Measurements from ENCODE around the gene GIMAP5.

Gene GIMAP5

GRCh38 chr7:150734254-150734653, 3.0 kb upstream of the GIMAP5 start:
- no peak for DNase-seq

GRCh38 chr7:150735596-150736358, 1.4 kb upstream of the GIMAP5 start:
- no peak for DNase-seq

GRCh38 chr7:150736864-150737263, 354 bp upstream of the GIMAP5 start:
- no peak for DNase-seq

GRCh38 chr7:150738092-150738491, 874 bp downstream of the GIMAP5 start:
- no peak for DNase-seq

- no peak for DNase-seq
These were observed 1.4 kb downstream of the GIMAP5 start for GRCh38 chr7:150738591-150739001.

- DNase-seq = no peak
These were observed 1.8 kb downstream of the GIMAP5 start for GRCh38 chr7:150739033-150739432.

GRCh38 chr7:150740053-150740452, 2.8 kb downstream of the GIMAP5 start:
- DNase-seq = no peak

- DNase-seq = no peak
These were observed 5.2 kb downstream of the GIMAP5 start for GRCh38 chr7:150742286-150742968.

GRCh38 chr7:150744041-150744656, 6.9 kb downstream of the GIMAP5 start:
- DNase-seq = no peak

- DNase-seq = no peak
These were observed 7.9 kb downstream of the GIMAP5 start for GRCh38 chr7:150745086-150745485.

- no peak for DNase-seq
These were observed 8.7 kb downstream of the GIMAP5 start for GRCh38 chr7:150745876-150746275.

GRCh38 chr7:150746921-150747320, 9.7 kb downstream of the GIMAP5 start:
- no peak for DNase-seq

GRCh38 chr7:150748376-150748775, 11.2 kb downstream of the GIMAP5 start:
- DNase-seq = no peak

- DNase-seq = no peak
These were observed 14.5 kb downstream of the GIMAP5 start for GRCh38 chr7:150751702-150752101.

- DNase-seq = no peak
These were observed 16.0 kb downstream of the GIMAP5 start for GRCh38 chr7:150753239-150753638.

- DNase-seq = no peak
These were observed 16.8 kb downstream of the GIMAP5 start for GRCh38 chr7:150753826-150754603.

- DNase-seq = no peak
These were observed 17.7 kb downstream of the GIMAP5 start for GRCh38 chr7:150754951-150755350.

- no peak for DNase-seq
These were observed 18.4 kb downstream of the GIMAP5 start for GRCh38 chr7:150755473-150756099.

GRCh38 chr7:150756166-150756565, 18.9 kb downstream of the GIMAP5 start:
- DNase-seq = no peak

- DNase-seq = no peak
These were observed 19.6 kb downstream of the GIMAP5 start for GRCh38 chr7:150756858-150757257.

GRCh38 chr7:150759479-150759878, 22.3 kb downstream of the GIMAP5 start:
- DNase-seq = no peak

Data from amygdala (tissue), 56 donors.